ENCODE data around the gene NLRP5. TPM values are rescaled to one million over a fixed set of nuclear protein-coding genes. Genes with fewer than 3 reads are reported as not detected.
"Not testable (repeated sequence)": the region's sequence is repeated elsewhere in the genome, so short reads cannot be mapped to it uniquely, and the experiment has no call there.

Gene NLRP5
- total RNA-seq, 2 experiments from 2014 or later: not detected

DNA sequence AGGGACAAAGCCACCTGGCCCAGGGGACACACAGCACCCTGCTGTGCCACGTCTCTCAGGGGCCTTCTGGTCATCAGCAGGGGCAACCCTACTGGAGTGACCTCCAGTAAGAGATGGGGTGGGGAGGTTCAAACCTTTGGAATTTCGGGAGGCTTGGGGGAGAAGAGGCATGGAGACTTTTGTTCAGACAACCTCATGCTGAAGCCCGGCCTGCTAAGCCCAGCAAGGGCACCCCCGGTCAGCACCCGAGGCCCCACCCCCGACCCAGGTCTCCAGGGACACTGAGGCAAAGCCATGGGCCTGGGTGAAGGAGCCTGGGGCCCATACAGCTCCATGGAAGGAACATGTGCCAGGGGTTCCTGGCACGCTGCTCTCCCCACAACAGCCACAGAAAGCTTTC lies 111.2 kb downstream of the NLRP5 start:
- Histone ChIP-seq H3K4me1 (ENCODE audit: insufficient read depth, low read length, poor library complexity, severe bottlenecking) (no peaks in the 10 kb centered on the region), H2AFZ (ENCODE audit: low read length) (no peak overlapping the region), H3K27ac (ENCODE audit: low read depth, low read length, poor library complexity, severe bottlenecking) (no peak overlapping the region), H3K9me2 (ENCODE audit: insufficient read depth, low read length) (no peaks in the 10 kb centered on the region), H3K9me3 (ENCODE audit: low read length) (0 out of 2 replicates have a peak, but pooled peaks cover 8% of the 10 kb centered on the region), H3K79me2 (ENCODE audit: insufficient read depth, low read depth, low read length) (no peaks in the 10 kb centered on the region), H3K4me3 (ENCODE audit: low read depth, low read length, poor library complexity, severe bottlenecking) (no peak overlapping the region), H4K20me1 (ENCODE audit: insufficient read depth, low read length) (no peaks in the 10 kb centered on the region), H3K4me2 (ENCODE audit: low read length) (no peak overlapping the region), H3K36me3 (ENCODE audit: insufficient read depth, low read length) (peaks cover 66% of the 10 kb centered on the region)
- BruUV-seq (replicated peaks): no TSS peak
- TF ChIP-seq EZH2phosphoT487 (IDR thresholded peaks at IDR 0.05; ENCODE audit: borderline replicate concordance, low read depth, low read length): no peak
- TF ChIP-seq, protein P1, sequence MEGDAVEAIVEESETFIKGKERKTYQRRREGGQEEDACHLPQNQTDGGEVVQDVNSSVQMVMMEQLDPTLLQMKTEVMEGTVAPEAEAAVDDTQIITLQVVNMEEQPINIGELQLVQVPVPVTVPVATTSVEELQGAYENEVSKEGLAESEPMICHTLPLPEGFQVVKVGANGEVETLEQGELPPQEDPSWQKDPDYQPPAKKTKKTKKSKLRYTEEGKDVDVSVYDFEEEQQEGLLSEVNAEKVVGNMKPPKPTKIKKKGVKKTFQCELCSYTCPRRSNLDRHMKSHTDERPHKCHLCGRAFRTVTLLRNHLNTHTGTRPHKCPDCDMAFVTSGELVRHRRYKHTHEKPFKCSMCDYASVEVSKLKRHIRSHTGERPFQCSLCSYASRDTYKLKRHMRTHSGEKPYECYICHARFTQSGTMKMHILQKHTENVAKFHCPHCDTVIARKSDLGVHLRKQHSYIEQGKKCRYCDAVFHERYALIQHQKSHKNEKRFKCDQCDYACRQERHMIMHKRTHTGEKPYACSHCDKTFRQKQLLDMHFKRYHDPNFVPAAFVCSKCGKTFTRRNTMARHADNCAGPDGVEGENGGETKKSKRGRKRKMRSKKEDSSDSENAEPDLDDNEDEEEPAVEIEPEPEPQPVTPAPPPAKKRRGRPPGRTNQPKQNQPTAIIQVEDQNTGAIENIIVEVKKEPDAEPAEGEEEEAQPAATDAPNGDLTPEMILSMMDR (conservative IDR thresholded peaks at IDR 0.05; ENCODE audit: low read length): no peak
- intact Hi-C loops (cut with micrococcal nuclease; ENCODE audit: unreplicated experiment): no loop called here
- CTCF ChIA-PET (ENCODE audit: unreplicated experiment): no interaction called here
- no peak for DNase-seq (ENCODE audit: low spot score)
- POLR2A ChIA-PET: no interaction called here

DNA sequence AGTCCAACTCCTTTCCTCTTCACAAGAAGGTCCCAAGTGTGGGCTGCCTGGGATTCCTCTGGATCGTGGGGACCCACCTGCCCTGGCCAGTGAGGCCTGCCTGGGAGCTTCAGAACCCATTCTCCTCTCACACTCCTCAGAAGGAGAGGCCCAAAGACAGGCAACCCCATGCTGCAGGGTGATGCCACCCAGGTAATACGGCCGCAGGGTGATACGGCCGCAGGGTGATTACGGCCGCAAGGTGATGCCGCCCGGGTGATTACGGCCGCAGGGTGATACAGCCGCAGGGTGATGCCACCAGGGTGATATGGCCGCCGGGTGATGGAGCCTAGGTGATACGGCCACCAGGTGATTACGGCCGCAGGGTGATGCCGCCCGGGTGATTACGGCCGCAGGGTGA lies 111.7 kb downstream of the NLRP5 start:
- BruUV-seq (replicated peaks); H3K9me3 ChIP-seq (ENCODE audit: low read length); H3K4me2 ChIP-seq (ENCODE audit: low read length); intact Hi-C loops (cut with micrococcal nuclease; ENCODE audit: unreplicated experiment); POLR2A ChIA-PET; H4K20me1 ChIP-seq (ENCODE audit: insufficient read depth, low read length); H3K27ac ChIP-seq (ENCODE audit: low read depth, low read length, poor library complexity, severe bottlenecking); H3K4me1 ChIP-seq (ENCODE audit: insufficient read depth, low read length, poor library complexity, severe bottlenecking); H2AFZ ChIP-seq (ENCODE audit: low read length); CTCF ChIA-PET (ENCODE audit: unreplicated experiment); H3K4me3 ChIP-seq (ENCODE audit: low read depth, low read length, poor library complexity, severe bottlenecking); H3K79me2 ChIP-seq (ENCODE audit: insufficient read depth, low read depth, low read length); H3K9me2 ChIP-seq (ENCODE audit: insufficient read depth, low read length); DNase-seq (ENCODE audit: low spot score): not testable (repeated sequence)
- H3K36me3 ChIP-seq (ENCODE audit: insufficient read depth, low read length): peaks cover 65% of the 10 kb centered on the region

- TF ChIP-seq EZH2phosphoT487 (IDR thresholded peaks at IDR 0.05; ENCODE audit: borderline replicate concordance, low read depth, low read length): no peak
- TF ChIP-seq, protein P1 (conservative IDR thresholded peaks at IDR 0.05; ENCODE audit: low read length): no peak
- Histone ChIP-seq H3K4me2 (ENCODE audit: low read length) (no peak overlapping the region), H3K9me2 (ENCODE audit: insufficient read depth, low read length) (no peaks in the 10 kb centered on the region), H3K4me1 (ENCODE audit: insufficient read depth, low read length, poor library complexity, severe bottlenecking) (no peaks in the 10 kb centered on the region), H3K27ac (ENCODE audit: low read depth, low read length, poor library complexity, severe bottlenecking) (no peak overlapping the region), H3K79me2 (ENCODE audit: insufficient read depth, low read depth, low read length) (no peaks in the 10 kb centered on the region), H3K36me3 (ENCODE audit: insufficient read depth, low read length) (peaks cover 58% of the 10 kb centered on the region), H3K4me3 (ENCODE audit: low read depth, low read length, poor library complexity, severe bottlenecking) (no peak overlapping the region), H2AFZ (ENCODE audit: low read length) (no peak overlapping the region), H4K20me1 (ENCODE audit: insufficient read depth, low read length) (no peaks in the 10 kb centered on the region), H3K9me3 (ENCODE audit: low read length) (no peaks in the 10 kb centered on the region)
- ChIA-PET CTCF (ENCODE audit: unreplicated experiment) (no interaction called here), POLR2A (no interaction called here)
- BruUV-seq (replicated peaks): no TSS peak
- no peak for DNase-seq (ENCODE audit: low spot score)
- intact Hi-C loops (cut with micrococcal nuclease; ENCODE audit: unreplicated experiment): no loop called here
Observed at GRCh38 chr19:56098731-56099568, 112.4 kb downstream of the NLRP5 start.
